K562 treated with DMSO at 1 percent for 48 hours (cell line): ENCODE results near the gene TSTD1. TPM values are rescaled to one million over a fixed set of nuclear protein-coding genes. Genes with fewer than 3 reads are reported as not detected.

Experiments used
- total RNA-seq: library from RNA; unstranded; fragments of 300-600 nt; gene quantifications from 2 replicates; pipeline ENCODE4 v1.2.3, GENCODE V29; 2022; ENCODE audit warnings: low replicate concordance; ENCODE audit errors: extremely low read depth

Gene TSTD1
- total RNA-seq, result not detected in 2 replicates

DNA sequence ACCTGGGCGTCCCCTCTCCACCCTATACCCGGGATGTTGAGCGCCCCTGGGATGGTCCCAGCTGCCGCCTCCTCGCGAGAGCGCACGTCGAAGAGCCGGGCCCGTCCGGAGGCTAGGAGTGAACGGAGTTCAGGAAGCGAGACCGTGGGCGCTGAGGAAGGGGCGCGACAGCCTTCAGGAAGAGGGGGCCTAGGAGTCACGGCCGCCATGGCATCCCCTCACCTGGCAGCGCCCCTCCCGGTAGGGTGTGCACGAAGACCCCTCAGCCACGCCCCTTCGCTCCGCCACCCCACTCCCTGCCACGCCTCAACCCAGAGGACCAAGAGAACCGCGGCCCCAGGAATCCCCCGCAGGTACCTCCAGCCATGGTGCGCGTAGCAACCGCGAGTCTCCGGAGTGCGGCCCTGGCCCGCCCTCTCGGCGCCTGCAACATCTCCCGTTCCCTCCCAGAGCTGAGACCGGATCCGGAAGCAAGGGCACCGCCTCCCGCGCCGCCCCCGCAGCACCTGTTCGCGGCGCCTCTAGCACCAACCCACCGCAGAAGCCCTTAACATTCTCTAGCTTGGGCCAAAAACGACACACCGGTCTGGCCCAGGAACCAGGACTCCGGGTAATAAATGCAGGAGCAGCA is at the start of gene TSTD1:
Gene TSTD1 (minus strand): TSS at position 442 of the 631 bp plus-strand sequence. CDS start 75 bp downstream, at position 367.

GRCh38 chr1:161069731-161070270 is 31.0 kb upstream of the TSTD1 start, which contains the start of gene ARHGAP30:
TSS of gene ARHGAP30 (minus strand) at chr1:161069891. CDS start at chr1:161069624, 267 bp downstream.

GRCh38 chr1:161045736-161046604 is 7.2 kb upstream of the TSTD1 start, which contains the start of gene USF1:
TSS of gene USF1 (minus strand) at chr1:161045977. CDS start at chr1:161043275, 2,702 bp downstream.

GRCh38 chr1:161020509-161021164 is 18.1 kb downstream of the TSTD1 start, which contains the start of gene F11R:
TSS of gene F11R (minus strand) at chr1:161021152. CDS start at chr1:161021073, 79 bp downstream.

Other genes starting within 250 kb of the TSTD1 start
- not detected in 2 replicates for gene LY9, start 242.8 kb downstream of the TSTD1 start, total RNA-seq
- not detected in 2 replicates for gene CD244, start 176.1 kb downstream of the TSTD1 start, total RNA-seq
- gene ITLN1, start 153.8 kb downstream of the TSTD1 start, total RNA-seq, result not detected in 2 replicates
- not detected in 2 replicates for gene ITLN2, start 84.2 kb downstream of the TSTD1 start, total RNA-seq
- not detected in 2 replicates for gene F11R, start 17.8 kb downstream of the TSTD1 start, total RNA-seq
- not detected in 2 replicates for gene USF1, start 7.0 kb upstream of the TSTD1 start, total RNA-seq
- not detected in 2 replicates for gene ARHGAP30, start 30.9 kb upstream of the TSTD1 start, total RNA-seq
- gene NECTIN4, start 50.6 kb upstream of the TSTD1 start, total RNA-seq, result not detected in 2 replicates
- not detected in 2 replicates for gene KLHDC9, start 59.4 kb upstream of the TSTD1 start, total RNA-seq
- not detected in 2 replicates for gene PFDN2, start 79.1 kb upstream of the TSTD1 start, total RNA-seq
- gene NIT1, start 79.1 kb upstream of the TSTD1 start, total RNA-seq, result not detected in 2 replicates
- not detected in 2 replicates for gene DEDD, start 93.7 kb upstream of the TSTD1 start, total RNA-seq
- 444 TPM in 1 of 2 replicates, not detected in the other for gene UFC1, start 115.0 kb upstream of the TSTD1 start, total RNA-seq
- not detected in 2 replicates for gene USP21, start 120.5 kb upstream of the TSTD1 start, total RNA-seq
- gene PPOX, start 127.5 kb upstream of the TSTD1 start, total RNA-seq, result not detected in 2 replicates
- not detected in 2 replicates for gene B4GALT3, start 138.5 kb upstream of the TSTD1 start, total RNA-seq
- gene ADAMTS4, start 160.1 kb upstream of the TSTD1 start, total RNA-seq, result not detected in 2 replicates
- not detected in 2 replicates for gene NDUFS2, start 163.4 kb upstream of the TSTD1 start, total RNA-seq
- not detected in 2 replicates for gene FCER1G, start 176.3 kb upstream of the TSTD1 start, total RNA-seq
- gene APOA2, start 184.7 kb upstream of the TSTD1 start, total RNA-seq, result not detected in 2 replicates
- not detected in 2 replicates for gene TOMM40L, start 187.1 kb upstream of the TSTD1 start, total RNA-seq
- not detected in 2 replicates for gene NR1I3, start 199.2 kb upstream of the TSTD1 start, total RNA-seq
- gene PCP4L1, start 219.8 kb upstream of the TSTD1 start, total RNA-seq, result not detected in 2 replicates